BJ (cell line): ENCODE results near the gene TP53RK. TPM values are rescaled to one million over a fixed set of nuclear protein-coding genes. Genes with fewer than 3 reads are reported as not detected.
"Not testable (repeated sequence)": the region's sequence is repeated elsewhere in the genome, so short reads cannot be mapped to it uniquely, and the experiment has no call there.

Experiments used
- CTCF ChIA-PET: fragments of 350-600 bp; formaldehyde crosslinking; extraction: SDS; loops from one replicate; lab custom pipeline; 2021; ENCODE audit warnings: antibody characterized with exemption, inconsistent platforms; lab: Yijun Ruan, JAX
- POLR2A ChIA-PET: fragments of 300-600 bp; sonication (Branson Sonifier 250); formaldehyde crosslinking; extraction: SDS; loops from one replicate; lab custom pipeline; 2021; ENCODE audit warnings: antibody characterized with exemption; lab: Charles Lee
- DNase-seq: peaks from one replicate; pipeline ENCODE4 v3.0.0-alpha.2; 2011; ENCODE audit warnings: low read depth
- H3K27me3 ChIP-seq: 2 replicates; pipeline ENCODE4 v1.6.0; 2011; ENCODE audit warnings: low read length; ENCODE audit not compliant: control insufficient read depth, insufficient read depth
- H3K36me3 ChIP-seq: 2 replicates; pipeline ENCODE4 v1.5.1; 2011; ENCODE audit warnings: low read length; ENCODE audit not compliant: control insufficient read depth, insufficient read depth
- H3K4me3 ChIP-seq: 2 replicates; pipeline ENCODE4 v1.5.1; 2011; ENCODE audit warnings: low read depth, mild to moderate bottlenecking, control low read depth, low read length
- polyA plus RNA-seq: library from polyadenylated mRNA; depleted of rRNA; stranded (reverse); fragments of >200 nt; gene quantifications from 2 replicates; pipeline ENCODE4 v1.2.3, GENCODE V29; 2011
- TF ChIP-seq, protein P1 (sequence below): IDR thresholded peaks from 2 replicates; pipeline ENCODE4 v1.5.1; 2011; ENCODE audit warnings: low read depth, mild to moderate bottlenecking, control low read depth, inconsistent platforms, low read length, moderate library complexity; ENCODE audit not compliant: insufficient read depth

Gene TP53RK
- polyA plus RNA-seq, 1 experiment, result 7.2 TPM

DNA sequence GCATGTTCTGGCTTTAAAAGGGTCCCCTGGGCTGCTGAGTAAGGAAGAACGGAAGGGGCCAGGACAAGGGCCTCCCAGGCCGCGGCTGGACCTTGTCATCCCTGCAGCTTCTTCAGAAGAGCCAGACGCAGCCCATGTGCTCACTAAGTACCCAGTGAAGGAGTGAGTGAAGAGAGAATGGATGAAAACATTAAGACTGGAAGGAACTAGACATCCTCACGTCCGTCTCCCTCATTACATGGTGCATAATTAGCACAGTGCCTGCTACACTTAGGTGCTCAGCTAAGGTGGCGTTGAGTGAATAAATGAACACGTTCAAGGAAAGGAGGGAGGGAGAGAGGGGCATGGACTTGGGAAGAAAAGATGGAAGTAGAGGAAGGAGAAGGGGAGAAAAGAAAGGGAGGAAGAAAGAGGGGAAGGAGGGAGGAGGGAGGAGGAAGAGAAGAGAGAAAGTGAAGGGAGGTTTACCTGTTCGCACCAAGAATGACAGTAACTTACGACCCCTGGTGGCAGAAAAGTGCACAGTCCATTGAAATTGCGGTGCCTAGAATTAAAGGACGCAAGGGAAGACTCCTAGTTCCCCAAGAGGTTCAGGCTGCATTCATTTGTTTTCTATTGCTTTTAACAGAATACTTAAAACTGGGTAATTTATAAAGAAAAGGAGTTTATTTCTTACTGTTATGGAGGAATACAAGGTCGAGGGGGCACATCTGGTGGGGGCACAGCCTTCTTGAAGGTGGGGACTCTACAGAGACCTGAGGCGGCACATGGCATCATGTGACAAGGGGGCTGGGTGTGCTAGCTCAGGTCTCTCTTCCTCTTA lies 8.0 kb downstream of the TP53RK start:
- no peaks in the 10 kb centered on the region for H3K27me3 ChIP-seq
- no peak for DNase-seq
- CTCF ChIA-PET, result interaction anchor here (0.6 to 6.2 kb wide), 10 partner anchors 8 to 639 kb away, joined by 3 to 60 read pairs (median 4); partner anchors contain the start of gene ZNF334

DNA sequence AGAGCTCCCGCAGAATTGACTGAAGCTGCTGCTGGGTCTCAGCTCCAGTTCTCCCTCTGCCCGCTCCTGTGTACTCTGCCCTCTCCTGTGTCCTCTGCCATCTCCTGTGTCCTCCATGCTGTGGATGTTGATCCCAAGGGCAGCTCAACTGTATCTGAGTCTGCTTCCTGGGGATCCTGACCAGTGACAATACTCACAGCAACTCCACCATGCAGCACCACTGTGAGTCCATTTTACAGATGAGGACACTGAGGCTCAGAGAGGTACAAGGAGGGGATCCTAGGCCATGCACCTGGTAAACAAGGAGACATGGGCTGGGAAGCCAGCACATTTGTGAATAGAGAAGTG lies 8.6 kb downstream of the TP53RK start:
- Histone ChIP-seq H3K27me3 (no peaks in the 10 kb centered on the region), H3K36me3 (peaks cover 6% of the 10 kb centered on the region), H3K4me3 (no peak overlapping the region)
- no peak for DNase-seq
- TF ChIP-seq, protein P1, sequence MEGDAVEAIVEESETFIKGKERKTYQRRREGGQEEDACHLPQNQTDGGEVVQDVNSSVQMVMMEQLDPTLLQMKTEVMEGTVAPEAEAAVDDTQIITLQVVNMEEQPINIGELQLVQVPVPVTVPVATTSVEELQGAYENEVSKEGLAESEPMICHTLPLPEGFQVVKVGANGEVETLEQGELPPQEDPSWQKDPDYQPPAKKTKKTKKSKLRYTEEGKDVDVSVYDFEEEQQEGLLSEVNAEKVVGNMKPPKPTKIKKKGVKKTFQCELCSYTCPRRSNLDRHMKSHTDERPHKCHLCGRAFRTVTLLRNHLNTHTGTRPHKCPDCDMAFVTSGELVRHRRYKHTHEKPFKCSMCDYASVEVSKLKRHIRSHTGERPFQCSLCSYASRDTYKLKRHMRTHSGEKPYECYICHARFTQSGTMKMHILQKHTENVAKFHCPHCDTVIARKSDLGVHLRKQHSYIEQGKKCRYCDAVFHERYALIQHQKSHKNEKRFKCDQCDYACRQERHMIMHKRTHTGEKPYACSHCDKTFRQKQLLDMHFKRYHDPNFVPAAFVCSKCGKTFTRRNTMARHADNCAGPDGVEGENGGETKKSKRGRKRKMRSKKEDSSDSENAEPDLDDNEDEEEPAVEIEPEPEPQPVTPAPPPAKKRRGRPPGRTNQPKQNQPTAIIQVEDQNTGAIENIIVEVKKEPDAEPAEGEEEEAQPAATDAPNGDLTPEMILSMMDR, result no peak
- CTCF ChIA-PET, result interaction anchor here (0.6 to 6.2 kb wide), 10 partner anchors 9 to 638 kb away, joined by 3 to 60 read pairs (median 4); partner anchors contain the start of gene ZNF334
- POLR2A ChIA-PET, result no interaction called here

More for the DNA sequence above, 8.0 kb downstream of the TP53RK start:
- TF ChIP-seq, protein P1, result peak; percentile 77
- POLR2A ChIA-PET, result no interaction called here
- Histone ChIP-seq H3K36me3 (peaks cover 6% of the 10 kb centered on the region), H3K4me3 (no peak overlapping the region)

DNA sequence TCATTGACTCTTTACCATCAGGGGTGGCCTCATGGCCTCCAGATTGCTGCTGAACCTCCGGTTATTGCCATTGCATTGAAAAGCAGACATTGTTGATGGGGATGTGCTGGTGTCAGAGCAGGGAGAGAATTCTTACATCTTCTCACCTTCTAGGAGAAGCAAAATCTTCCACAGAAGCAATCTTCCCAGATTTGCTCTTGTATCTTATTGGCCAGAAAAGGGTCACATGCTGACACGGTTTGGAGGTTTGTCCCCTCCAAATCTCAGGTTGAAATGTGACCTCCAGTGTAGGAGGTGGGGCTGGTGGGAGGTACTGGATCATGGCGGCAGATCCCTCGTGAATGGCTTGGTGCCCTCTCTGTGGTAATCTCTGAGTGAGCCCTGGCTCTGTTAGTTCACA lies 10.7 kb downstream of the TP53RK start:
- ChIA-PET CTCF (interaction anchor here (1.2 to 6.2 kb wide), 2 partner anchors 10 to 157 kb away, joined by 4 to 60 read pairs; no protein-coding TSS in a partner anchor), POLR2A (no interaction called here)
- no peak overlapping the region for H3K4me3 ChIP-seq
- no peaks in the 10 kb centered on the region for H3K27me3 ChIP-seq
- TF ChIP-seq, protein P1, result no peak
- peaks cover 6% of the 10 kb centered on the region for H3K36me3 ChIP-seq
- DNase-seq, result no peak

DNA sequence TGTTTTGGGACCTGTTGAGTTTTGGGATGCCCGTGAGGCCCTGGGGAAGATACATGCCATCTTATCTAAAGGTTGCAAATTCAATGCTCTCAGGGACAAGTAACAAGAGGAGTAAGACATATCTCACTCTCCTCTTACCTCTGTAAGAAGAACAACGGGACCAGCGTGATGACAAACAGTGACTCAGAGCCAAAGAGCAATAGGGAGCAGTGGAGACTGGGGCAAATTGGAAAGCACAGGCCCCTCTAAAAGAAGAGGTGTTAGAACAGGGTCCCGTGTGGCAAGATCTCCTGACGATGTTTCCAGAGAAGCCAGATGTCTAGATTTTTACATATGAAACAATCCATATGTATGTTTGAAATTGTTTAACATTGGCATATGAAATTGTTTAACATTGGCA lies 11.6 kb downstream of the TP53RK start:
- H3K36me3 ChIP-seq, result peaks cover 6% of the 10 kb centered on the region
- TF ChIP-seq, protein P1, result no peak
- no peaks in the 10 kb centered on the region for H3K27me3 ChIP-seq
- DNase-seq, result no peak
- ChIA-PET CTCF (no interaction called here), POLR2A (no interaction called here)
- no peak overlapping the region for H3K4me3 ChIP-seq

DNA sequence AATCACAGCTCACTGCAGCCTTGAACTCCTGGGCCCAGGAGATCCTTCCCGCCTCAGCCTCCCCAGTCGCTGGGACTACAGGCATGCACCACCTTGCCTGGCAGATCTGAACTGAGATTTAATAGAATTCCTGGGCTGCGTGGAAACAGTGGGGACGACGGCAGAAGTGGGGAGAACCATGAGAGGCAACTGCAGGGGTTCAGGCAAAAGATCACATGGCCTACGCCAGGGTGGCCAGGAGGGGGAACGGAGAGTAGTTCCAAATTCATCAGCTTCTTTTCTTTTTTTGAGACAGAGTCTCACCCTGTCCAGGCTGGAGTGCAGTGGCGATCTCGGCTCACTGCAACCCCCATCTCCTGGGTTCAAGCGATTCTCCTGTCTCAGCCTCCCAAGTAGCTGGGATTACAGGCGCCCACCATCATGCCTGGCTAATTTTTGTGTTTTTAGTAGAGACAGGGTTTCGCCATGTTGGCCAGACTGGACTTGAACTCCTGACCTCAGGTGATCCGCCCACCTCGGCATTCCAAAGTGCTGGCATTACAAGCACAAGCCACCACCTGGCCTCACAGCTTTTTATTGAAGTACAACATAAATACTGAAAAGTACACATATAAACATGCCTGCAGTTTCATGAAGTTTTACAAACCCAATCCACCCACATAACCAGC lies 12.5 kb downstream of the TP53RK start:
- H3K4me3 ChIP-seq, H3K36me3 ChIP-seq, H3K27me3 ChIP-seq, DNase-seq, POLR2A ChIA-PET: not testable (repeated sequence)
- CTCF ChIA-PET, result interaction anchor here (0.6 kb wide), 1 partner anchor 1929 kb away, joined by 3 read pairs; no protein-coding TSS in a partner anchor
